Activated T-cell treated with anti-CD3 and anti-CD28 coated beads, Interleukin-2, amount 50 U/mL, for 4 hours (primary cell): ENCODE measurements around the gene CIDEB. TPM values are rescaled to one million over a fixed set of nuclear protein-coding genes. Genes with fewer than 3 reads are reported as not detected.

Source experiments
- ATAC-seq, 2 donors: fragments of 200-7000 bp; cut with Tn5 transposase; one replicate each; pipeline ENCODE4 v1.10.0; 2021
- DNase-seq: peaks from one replicate; pipeline ENCODE4 v3.0.0-alpha.2; 2020
- H3K27me3 Mint-ChIP-seq: one replicate; pipeline ENCODE4 v1.8.0; 2021; ENCODE audit warnings: low read depth, mixed read lengths
- H3K36me3 Mint-ChIP-seq: one replicate; pipeline ENCODE4 v1.8.0; 2022; ENCODE audit warnings: mixed read lengths; ENCODE audit not compliant: insufficient read depth
- H3K4me1 Mint-ChIP-seq: one replicate; pipeline ENCODE4 v1.8.0; 2021; ENCODE audit warnings: low read depth, mixed read lengths
- H3K4me3 Mint-ChIP-seq: one replicate; pipeline ENCODE4 v1.8.0; 2021; ENCODE audit warnings: mild to moderate bottlenecking, moderate library complexity, mixed read lengths
- H3K9me3 Mint-ChIP-seq: one replicate; pipeline ENCODE4 v1.8.0; 2021; ENCODE audit warnings: mixed read lengths
- total RNA-seq, 3 donors: library from RNA; stranded (reverse); gene quantifications; one replicate each; pipeline ENCODE4 v1.2.1, GENCODE V29; 2021

The CIDEB gene
- total RNA-seq, 3 donors from 2014 or later = 6.5 to 7.3 (median 7.2) TPM

DNA sequence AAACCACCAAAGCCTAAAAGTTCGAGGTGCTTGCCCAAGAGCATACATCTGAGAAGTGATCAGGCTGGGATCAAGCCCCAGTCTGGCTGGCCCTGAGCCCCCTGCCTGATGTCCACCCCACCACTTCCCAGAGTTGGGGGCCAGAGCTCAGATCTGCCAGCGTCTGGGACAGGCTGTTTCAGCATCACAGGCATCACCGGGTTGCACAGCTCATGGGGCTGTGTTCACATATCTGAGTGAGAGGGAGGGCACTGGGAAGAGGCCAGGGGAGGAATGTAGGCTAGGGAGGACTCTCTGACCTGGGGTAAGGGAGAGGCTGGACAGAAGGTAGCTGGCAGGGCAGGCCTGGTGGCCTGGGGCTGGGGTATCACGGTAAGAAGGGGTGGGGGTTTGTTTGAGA lies 50.8 kb downstream of the CIDEB start:
- peaks cover 15% of the 10 kb centered on the region for H3K36me3 Mint-ChIP-seq
- H3K27me3 Mint-ChIP-seq = no peaks in the 10 kb centered on the region
- no peaks in the 10 kb centered on the region for H3K4me1 Mint-ChIP-seq
- no peaks in the 10 kb centered on the region for H3K9me3 Mint-ChIP-seq
- no peak overlapping the region for H3K4me3 Mint-ChIP-seq
- DNase-seq (no peak), ATAC-seq (no peak)

DNA sequence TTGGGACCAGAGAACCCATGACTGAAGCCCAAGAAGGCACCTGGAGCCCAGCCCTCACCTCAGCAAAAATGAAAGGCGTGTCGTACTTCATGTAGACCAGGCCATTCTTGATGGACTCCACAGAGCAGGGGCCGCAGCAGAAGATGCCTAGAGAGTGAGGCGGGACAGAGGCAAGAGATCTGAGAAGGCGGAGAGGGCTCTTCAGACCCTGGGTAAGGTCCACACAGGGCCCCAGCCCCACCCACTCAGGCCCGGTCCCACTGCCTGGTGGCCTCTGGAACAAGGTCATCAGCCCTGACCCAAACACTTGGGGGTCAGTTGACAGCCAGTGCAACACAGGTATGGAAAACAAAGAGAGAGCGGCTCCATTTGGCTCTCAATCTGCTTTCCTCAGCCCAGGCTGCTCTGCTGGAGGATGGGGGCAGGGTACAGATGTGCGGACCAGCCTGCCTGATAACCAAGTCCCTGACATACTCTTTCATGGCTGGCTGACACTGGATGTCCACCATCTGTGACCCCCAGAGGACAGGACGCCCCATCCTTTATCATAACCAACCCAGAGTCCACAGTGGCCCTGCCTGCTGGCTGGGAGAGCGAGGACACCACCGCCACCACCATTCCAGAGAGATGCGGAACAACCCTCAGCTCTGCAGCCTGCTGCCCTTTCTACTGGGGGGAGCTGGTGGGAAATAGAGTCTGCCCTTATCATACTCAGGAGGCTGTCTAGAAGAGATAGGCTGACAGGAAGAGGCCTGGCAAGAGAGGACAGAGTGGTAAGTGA lies 51.7 kb downstream of the CIDEB start:
- H3K9me3 Mint-ChIP-seq = no peaks in the 10 kb centered on the region
- H3K4me1 Mint-ChIP-seq = no peaks in the 10 kb centered on the region
- H3K4me3 Mint-ChIP-seq = no peak overlapping the region
- H3K36me3 Mint-ChIP-seq = peaks cover 15% of the 10 kb centered on the region
- no peak for ATAC-seq
- no peak for DNase-seq
- no peaks in the 10 kb centered on the region for H3K27me3 Mint-ChIP-seq

DNA sequence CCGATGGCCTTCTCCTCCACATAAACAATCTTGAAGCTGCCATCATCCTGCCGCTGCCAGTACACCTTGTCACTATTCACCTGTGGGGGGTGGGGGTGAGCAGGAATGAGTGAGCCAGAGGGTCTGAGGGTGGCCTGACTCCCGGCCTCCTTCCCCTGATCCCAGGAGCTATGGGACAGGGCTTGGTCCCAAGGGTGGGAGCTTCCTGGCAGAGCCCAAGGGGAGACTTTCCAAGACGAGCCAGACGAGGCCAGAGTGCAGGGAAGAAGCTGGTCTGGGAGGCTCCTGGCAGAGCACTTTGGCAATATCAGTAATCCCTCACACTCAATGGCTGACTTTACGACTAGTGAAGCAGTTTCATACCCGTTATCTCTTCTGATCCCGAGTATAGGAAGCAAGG lies 52.3 kb downstream of the CIDEB start:
- H3K27me3 Mint-ChIP-seq = no peaks in the 10 kb centered on the region
- ATAC-seq (no peak), DNase-seq (no peak)
- H3K4me1 Mint-ChIP-seq = peaks cover 5% of the 10 kb centered on the region
- H3K4me3 Mint-ChIP-seq = no peak overlapping the region
- H3K9me3 Mint-ChIP-seq = no peaks in the 10 kb centered on the region
- peaks cover 13% of the 10 kb centered on the region for H3K36me3 Mint-ChIP-seq

Other genes with a start within 250 kb of the CIDEB start
- not detected for gene CPNE6, start 236.4 kb downstream of the CIDEB start, total RNA-seq
- 10 to 100 TPM; 38.7 to 69.4 (median 47.9) TPM for gene PCK2, start 213.7 kb downstream of the CIDEB start, total RNA-seq
- 10 to 100 TPM; 45.7 to 57.6 (median 50.7) TPM for gene DCAF11, start 193.2 kb downstream of the CIDEB start, total RNA-seq
- 1 to 10 TPM; 1.2 to 2.3 (median 1.4) TPM for gene NRL, start 193.0 kb downstream of the CIDEB start, total RNA-seq
- 1 to 10 TPM in 1 of 3 donors, under 1 TPM in 2; 0.38 to 1.3 (median 0.69) TPM for gene FITM1, start 177.3 kb downstream of the CIDEB start, total RNA-seq
- 100 to 1,000 TPM; 354 to 391 (median 378) TPM for gene PSME1, start 171.8 kb downstream of the CIDEB start, total RNA-seq
- gene EMC9, start 166.4 kb downstream of the CIDEB start, total RNA-seq = 10 to 100 TPM; 15.9 to 18.9 (median 17.4) TPM
- gene PSME2, start 161.4 kb downstream of the CIDEB start, total RNA-seq = 100 to 1,000 TPM; 433 to 479 (median 471) TPM
- 100 to 1,000 TPM in 2 of 3 donors, 10 to 100 TPM in 1; 99.4 to 108 (median 106) TPM for gene RNF31, start 160.5 kb downstream of the CIDEB start, total RNA-seq
- 100 to 1,000 TPM; 110 to 152 (median 121) TPM for gene IRF9, start 146.7 kb downstream of the CIDEB start, total RNA-seq
- 10 to 100 TPM; 17.4 to 24.8 (median 19.9) TPM for gene REC8, start 135.9 kb downstream of the CIDEB start, total RNA-seq
- gene IPO4, start 119.2 kb downstream of the CIDEB start, total RNA-seq = 100 to 1,000 TPM; 265 to 293 (median 265) TPM
- gene TM9SF1, start 112.5 kb downstream of the CIDEB start, total RNA-seq = 10 to 100 TPM; 30.4 to 34.6 (median 33.7) TPM
- gene TSSK4, start 102.3 kb downstream of the CIDEB start, total RNA-seq = under 1 TPM in 1 of 3 donors, not detected in 2; 0.33 TPM
- 10 to 100 TPM; 71.7 to 85.5 (median 85.4) TPM for gene CHMP4A, start 94.5 kb downstream of the CIDEB start, total RNA-seq
- gene MDP1, start 91.9 kb downstream of the CIDEB start, total RNA-seq = 10 to 100 TPM; 16.3 to 19.5 (median 18.4) TPM
- 100 to 1,000 TPM; 197 to 217 (median 205) TPM for gene NEDD8, start 75.6 kb downstream of the CIDEB start, total RNA-seq
- 10 to 100 TPM; 29.6 to 30.8 (median 29.7) TPM for gene GMPR2, start 75.0 kb downstream of the CIDEB start, total RNA-seq
- gene TINF2, start 65.4 kb downstream of the CIDEB start, total RNA-seq = 100 to 1,000 TPM in 2 of 3 donors, 10 to 100 TPM in 1; 87.2 to 110 (median 103) TPM
- 1 to 10 TPM; 2.6 to 8.1 (median 2.6) TPM for gene TGM1, start 44.8 kb downstream of the CIDEB start, total RNA-seq
- gene RABGGTA, start 36.4 kb downstream of the CIDEB start, total RNA-seq = 10 to 100 TPM; 52.2 to 58.8 (median 53.4) TPM
- gene DHRS1, start 8.2 kb downstream of the CIDEB start, total RNA-seq = 1 to 10 TPM; 2.6 to 4.2 (median 3.1) TPM
- 10 to 100 TPM; 67.8 to 71.0 (median 68.0) TPM for gene NOP9, start 8.1 kb downstream of the CIDEB start, total RNA-seq
- gene LTB4R2, start 2.2 kb upstream of the CIDEB start, total RNA-seq = 10 to 100 TPM in 2 of 3 donors, 1 to 10 TPM in 1; 9.0 to 10.8 (median 10.4) TPM
- 1 to 10 TPM; 7.0 to 8.0 (median 7.8) TPM for gene LTB4R, start 3.5 kb upstream of the CIDEB start, total RNA-seq
- gene ADCY4, start 27.1 kb upstream of the CIDEB start, total RNA-seq = under 1 TPM; 0.43 to 0.76 (median 0.53) TPM
- 1 to 10 TPM; 5.9 to 8.0 (median 6.2) TPM for gene RIPK3, start 32.0 kb upstream of the CIDEB start, total RNA-seq
- under 1 TPM; 0.13 to 0.38 (median 0.32) TPM for gene NFATC4, start 60.2 kb upstream of the CIDEB start, total RNA-seq
- gene NYNRIN, start 91.0 kb upstream of the CIDEB start, total RNA-seq = under 1 TPM in 2 of 3 donors, not detected in 1; 0.03 to 0.05 TPM
- 1 to 10 TPM; 3.1 to 5.6 (median 3.6) TPM for gene CBLN3, start 121.7 kb upstream of the CIDEB start, total RNA-seq
- gene KHNYN, start 122.0 kb upstream of the CIDEB start, total RNA-seq = 10 to 100 TPM; 53.2 to 65.1 (median 56.5) TPM
- gene SDR39U1, start 134.8 kb upstream of the CIDEB start, total RNA-seq = 10 to 100 TPM; 52.6 to 59.9 (median 59.4) TPM
- gene CMA1, start 200.3 kb upstream of the CIDEB start, total RNA-seq = 1 to 10 TPM in 1 of 3 donors, not detected in 2; 1.2 TPM